HG03442 (cell line): ENCODE measurements around the gene HOXA6.

Experiments
- ATAC-seq: cut with Tn5 transposase; IDR thresholded peaks from one replicate; pipeline ENCODE4 v1.9.1; 2021; ENCODE audit warnings: mild to moderate bottlenecking, moderate library complexity; ENCODE audit not compliant: unreplicated experiment

The HOXA6 gene

DNA sequence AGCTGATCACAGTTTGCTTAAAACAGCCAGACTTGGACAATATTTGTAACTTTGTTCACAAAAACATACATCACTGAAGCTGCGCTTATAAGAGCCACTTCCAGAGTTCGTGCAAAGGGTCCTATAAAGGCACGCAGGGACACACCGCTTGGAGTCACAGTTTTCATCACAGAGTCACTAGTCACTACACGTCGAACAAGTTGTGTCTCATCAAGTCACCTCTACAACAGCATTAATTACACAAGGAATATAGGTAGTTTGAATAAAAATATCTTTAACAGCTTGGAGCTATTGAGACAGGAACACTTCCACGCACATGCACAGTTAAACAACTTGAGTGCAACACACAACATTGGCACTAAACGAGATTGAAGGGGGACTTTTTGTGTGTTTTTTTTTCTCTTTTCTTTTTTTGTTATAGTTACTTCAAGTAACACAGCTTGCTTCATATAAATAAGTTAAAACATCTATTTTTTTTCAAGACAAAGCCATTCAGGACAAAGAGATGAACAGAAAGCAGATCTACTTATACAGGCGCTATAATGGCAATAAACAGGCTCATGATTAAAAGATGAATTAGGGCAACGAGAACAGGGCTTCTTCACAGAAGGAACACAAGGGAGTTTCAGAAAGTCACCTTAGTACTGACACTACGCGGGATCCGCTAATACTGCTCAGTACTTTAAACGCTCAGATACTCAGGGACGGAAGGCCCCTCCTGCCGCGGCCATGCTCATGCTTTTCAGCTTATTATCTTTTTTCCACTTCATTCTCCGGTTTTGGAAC is 6.2 kb downstream of the HOXA6 start:
- ATAC-seq, result no peak

DNA sequence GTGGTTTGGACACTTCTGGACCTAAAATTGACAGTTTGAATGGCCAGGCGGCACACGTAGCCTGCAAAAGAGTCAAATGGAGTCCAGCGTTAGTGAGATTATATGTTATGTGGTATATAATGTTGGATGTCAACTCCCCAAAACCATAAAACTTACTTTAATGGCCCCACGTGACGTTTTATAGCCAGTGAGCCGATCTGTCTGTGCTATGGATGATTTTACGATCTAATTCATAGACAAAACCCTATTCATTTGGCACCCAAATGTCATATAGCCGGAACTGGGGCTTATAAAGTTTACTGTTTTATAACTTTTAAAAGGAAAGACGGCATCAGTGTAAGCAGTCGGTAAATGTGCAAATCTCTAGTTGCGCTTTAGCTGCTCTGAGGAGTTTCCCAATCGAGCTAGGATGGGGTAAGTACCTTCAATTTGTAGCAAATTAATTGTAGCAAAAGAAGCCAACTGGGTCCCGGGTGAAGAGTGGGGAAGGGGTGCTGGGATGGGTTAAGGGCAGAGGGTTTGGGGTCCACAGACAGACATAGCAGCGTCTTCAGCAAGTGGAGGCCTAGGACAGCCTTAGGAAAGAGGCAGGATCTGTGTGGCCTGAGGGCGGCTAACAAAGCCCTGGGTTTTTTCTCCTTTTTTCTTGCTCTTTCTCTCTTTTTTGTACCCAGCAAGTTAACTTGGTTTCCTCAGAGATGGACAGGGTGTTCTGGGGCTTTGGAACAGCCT is 7.3 kb downstream of the HOXA6 start:
- no peak for ATAC-seq

DNA sequence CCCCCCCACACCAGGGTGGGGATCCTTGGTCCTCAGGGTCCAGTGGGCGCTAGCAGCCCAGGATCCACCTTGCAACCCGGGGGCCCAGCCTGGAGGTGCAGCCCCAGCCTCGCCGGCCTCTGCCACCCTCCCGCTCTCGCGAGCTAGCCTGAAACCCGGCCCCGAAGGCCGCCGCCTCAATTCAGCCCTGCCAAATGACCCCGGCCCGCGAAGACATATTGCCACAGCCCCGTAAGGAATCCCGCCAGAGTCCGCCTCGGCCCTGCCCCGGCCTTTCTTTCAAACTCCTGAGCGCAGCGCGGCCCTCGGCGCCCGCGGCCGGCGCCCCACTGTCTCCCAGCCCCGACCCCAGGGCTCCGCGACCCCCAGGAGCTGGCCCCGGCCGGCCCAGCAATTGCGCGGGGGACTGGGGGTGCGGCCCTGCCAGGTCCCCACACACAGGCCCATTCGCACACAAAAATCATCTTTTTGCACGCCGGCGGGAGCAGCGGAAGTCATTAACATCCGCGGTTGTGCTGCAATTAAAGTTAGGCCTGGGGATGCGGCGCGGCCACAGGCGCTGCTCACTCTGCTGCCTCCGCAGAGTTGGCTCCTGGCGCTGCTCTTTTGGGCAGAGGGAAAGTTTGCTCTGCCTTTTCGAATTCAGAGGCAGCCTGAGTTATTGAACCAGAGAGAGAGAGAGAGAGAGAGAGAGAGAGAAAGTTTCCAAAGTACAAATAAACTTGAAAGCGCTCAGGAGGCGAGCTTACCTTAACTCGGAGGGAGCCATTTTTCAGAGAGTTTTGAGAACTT is 8.0 kb downstream of the HOXA6 start:
- no peak for ATAC-seq

DNA sequence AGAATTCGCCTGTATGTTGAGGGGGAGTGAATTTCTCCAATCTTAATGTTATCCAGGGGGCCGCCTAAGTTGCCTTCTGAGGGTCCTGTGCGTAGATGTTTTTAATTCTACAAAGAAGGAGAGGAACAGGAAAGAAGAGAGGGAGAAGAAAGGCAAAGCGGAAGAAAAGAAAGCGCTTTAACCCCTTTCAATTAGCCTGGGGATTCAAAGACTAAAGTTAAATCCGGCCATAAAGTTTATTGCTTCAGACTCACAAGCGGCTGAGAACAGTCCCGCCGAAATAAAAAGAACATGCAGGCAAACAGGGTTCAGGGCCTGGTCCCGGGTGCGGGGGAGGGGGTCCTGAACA is 8.6 kb downstream of the HOXA6 start:
- ATAC-seq, result no peak

DNA sequence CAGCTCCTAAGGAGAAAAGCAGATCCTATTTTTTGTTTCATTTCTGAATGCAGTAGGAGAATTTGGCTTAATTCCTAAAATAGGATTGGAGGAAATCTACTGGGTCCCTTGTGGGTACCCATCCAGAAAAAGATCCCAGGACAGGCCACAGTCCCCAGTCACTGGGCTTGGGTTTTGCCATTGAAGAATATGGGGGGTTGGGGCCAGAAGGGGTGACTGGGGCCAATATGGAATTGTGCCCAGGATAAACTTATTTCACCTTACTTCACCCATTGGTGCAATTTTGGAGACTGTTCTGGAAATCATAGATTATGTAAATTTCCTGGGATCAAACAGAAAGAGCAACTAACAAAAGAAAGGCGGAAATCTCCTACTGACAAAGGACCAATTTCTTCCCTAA is 9.1 kb downstream of the HOXA6 start:
- ATAC-seq, result no peak

DNA sequence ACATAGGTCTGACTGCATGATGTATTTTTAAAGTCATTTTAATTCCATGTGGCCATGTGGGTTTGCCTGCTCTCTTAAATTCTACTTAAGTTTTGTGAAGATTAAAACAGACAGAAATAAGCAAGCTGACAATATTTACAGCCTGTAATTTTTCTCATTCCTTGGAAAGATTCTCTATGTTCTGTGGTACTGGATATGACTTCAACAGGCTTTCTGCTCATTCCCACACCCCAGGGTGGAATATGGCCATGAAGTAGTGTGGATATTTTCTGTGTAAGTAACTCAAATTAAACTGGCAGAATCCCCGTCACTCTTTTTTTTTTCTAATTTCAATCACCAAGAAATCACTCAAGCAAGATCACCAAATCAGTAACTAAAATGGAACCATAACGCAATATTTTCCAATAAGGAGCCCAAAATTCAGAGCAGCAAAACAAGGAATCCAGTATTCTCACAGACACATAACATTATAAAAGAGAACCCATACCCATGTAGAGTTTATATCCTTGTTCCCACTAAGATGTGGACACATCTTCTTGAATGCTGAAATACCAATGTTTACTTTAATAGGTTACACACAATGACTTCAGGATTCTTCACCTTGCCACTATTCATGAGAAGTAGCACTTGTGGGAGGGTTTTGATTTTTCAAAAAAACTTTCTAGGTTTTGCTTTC is 9.8 kb downstream of the HOXA6 start:
- ATAC-seq, result no peak

DNA sequence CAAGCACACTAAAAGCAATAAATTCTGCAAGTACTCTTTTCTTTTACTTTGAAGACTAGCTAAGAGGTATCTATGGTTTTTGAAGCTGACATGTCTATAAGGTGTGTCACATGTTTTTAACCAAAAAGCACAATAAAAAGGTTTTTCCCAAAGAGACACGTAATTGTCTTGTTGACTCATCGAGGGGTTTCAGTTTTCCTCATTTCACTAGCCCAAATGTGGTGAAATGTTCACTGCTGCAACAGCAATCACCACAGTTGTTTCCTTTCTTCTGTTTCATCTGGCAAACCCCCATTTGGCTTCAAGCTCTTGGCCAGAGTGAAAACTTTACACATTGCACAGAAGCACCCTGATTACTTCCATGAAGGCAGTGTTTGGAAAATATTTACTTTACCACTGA is 13.2 kb downstream of the HOXA6 start:
- peak; percentile 41 for ATAC-seq

DNA sequence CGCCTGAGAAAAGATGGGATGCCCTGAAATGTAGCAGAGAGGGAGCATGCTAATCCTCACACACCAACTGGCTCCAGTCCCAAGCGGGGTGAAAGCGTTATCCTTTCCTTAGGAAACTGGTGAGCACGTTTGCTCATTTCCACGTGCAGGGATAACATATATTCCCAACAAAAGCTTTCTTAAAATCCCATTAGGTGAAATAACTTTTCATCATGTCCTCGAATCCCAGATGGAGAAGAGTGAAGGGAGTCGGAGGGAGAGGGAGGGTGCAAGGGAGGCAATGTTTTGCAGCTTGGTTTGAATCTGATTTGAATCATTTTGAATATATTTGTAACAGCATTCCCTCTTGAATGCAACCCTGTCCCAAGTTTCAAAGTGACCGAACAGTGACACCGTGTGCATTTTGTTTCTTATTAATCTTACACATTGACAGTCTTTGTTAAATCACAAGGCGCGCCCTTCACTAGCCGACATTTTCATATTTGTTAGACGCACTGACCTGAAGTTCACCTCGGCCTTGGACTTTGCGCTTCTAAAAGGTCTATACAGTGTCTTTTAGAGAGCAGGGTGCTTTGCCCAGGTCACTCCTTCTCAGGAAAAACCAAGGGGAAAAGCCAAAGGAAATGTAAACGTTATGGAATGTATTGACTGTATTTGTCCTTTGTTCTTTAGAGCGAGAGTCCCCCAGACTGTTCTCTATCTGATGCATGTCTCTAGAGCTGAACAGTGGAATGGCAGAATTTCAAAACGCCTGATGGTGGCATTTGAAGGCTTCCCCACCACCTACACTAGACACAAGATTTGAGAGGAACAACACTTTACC is 14.0 kb downstream of the HOXA6 start:
- ATAC-seq, result no peak

DNA sequence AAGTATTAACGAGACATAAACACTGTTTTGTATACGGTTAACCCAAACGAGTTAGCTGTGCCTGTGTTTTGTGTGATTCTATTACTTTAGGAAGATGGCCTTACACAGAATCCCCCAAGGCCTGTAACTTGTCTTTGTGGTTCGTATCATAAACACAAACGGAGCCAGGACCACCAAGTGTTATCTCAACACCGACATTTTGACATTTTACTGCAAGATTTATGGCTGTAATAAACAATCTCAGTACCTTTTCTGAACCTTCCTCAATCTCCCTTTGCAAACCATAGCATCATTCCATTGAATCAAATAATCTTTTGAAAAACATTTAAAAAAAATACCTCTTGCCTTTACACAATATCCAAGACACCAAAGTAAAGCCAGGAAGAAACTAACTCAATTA is 14.6 kb downstream of the HOXA6 start:
- ATAC-seq, result no peak

DNA sequence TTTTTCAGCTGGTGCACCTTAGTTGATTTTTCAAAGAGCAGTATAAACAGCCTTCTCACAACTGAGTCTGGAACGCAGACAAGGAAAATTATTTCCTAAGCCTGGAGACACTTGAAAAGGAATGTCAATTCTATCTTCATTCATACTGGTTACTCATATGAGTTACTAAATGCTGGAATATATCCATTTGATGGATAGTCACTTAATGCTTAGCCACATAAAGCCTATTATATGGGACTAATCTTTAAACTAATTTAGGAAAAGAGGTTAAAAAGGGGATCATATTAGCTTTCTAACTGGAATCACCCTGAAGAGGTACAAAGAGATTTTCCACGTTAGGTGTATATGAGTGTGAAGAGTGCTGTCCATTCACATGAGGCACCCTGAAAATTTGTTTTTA is 15.4 kb downstream of the HOXA6 start:
- no peak for ATAC-seq

DNA sequence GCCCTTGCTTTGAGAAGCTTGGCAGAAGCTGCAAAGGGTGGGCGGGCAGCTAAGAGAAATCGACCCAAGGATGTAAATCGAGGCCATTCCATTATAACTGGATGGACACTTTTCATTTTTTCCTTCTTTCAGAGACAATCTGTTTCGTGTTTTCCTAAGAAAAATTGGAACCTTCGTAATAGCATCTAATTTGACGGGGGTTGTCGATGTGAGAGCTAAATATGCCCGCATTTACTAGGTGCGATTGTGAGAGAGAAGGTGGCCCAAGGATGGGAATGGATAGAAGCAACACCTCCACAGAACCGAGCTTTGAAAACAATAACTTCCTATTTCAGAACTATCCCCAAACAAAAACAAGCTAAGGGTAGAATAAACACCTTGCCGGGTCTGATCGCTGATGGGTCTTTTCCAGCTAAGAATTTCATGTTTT is 16.2 kb downstream of the HOXA6 start:
- ATAC-seq, result no peak

DNA sequence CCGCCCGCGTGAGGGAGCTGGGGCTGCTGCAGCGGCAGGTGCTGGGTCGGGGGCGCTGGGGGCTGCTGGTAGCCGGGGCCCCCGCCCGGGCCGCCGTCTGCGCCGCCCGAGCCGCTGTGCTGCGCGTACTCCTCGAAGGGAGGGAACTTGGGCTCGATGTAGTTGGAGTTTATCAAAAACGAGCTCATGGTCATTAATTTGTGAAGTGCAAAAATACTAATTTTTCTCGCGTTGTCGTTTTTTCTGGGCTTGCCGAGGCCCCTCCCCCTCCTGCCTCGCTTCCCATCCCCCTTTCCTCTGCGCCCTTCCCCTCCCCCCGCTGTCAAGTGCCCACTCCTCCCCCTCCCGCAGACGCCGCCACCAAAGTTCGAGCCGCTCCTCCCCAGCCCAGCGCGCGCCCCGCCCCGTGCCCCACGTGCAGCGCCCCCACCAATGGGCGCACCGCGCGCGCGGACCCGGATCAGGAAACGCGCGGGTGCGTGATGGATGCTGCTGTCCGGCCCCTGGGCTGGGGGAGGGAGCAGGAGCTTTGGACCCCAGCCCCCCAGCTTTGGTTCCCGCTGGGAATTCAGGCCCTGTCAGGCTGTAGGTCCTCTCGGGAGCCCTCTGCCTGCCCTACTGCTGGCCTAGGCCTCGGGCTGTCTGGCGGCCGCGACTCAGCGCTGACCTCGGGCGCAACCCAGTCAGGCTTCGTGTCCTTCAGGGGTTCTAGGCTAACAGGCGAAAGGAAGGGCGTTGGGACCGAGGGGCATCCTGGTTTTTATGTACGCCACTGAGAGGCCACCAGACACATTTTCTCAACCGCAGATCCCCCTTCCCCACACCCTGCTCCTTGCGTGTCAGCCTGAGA is 16.8 kb downstream of the HOXA6 start, which contains the start of gene HOXA4:
Gene HOXA4 (minus strand): TSS at position 218 of the 850 bp plus-strand sequence. CDS start 24 bp downstream, at position 194.
- ATAC-seq, result no peak

DNA sequence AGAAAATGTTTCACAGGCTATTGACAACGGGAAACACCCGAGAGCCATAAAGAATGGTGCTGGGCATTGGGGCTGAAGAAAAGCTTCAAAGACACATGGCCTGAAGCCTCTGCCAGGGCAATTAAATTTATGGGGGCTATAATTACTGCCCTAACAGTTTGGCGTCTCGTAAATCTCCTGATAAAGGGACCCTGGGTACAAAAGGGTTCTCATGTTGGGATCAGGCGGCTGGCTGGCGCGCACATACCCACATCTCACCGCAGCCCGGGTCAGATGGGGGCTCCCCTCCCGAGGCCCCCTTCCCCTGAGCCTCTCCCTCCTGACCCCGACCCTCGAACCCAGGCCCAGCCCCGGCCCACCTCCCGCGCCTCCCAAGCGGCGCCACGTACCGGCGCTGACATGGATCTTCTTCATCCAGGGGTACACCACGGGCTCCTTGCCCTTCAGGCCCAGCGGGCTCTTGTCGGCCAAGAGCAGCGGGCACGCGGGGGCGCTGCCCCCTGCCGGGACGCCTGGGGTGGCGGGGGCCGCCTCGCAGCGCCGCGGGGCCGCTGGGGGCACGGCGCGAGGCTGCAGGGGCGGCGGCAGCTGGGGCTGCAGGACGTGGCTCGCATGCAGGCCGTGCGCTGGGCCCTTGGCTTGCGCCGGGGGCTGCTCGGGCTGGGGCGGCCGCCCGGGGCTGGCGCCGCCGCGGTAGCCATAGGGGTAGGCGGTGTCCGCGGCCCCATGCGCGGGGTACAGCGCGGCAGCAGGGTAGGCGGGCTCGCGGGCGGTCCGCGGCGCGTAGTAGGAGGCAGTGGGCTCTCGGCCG is 17.6 kb downstream of the HOXA6 start:
- no peak for ATAC-seq

DNA sequence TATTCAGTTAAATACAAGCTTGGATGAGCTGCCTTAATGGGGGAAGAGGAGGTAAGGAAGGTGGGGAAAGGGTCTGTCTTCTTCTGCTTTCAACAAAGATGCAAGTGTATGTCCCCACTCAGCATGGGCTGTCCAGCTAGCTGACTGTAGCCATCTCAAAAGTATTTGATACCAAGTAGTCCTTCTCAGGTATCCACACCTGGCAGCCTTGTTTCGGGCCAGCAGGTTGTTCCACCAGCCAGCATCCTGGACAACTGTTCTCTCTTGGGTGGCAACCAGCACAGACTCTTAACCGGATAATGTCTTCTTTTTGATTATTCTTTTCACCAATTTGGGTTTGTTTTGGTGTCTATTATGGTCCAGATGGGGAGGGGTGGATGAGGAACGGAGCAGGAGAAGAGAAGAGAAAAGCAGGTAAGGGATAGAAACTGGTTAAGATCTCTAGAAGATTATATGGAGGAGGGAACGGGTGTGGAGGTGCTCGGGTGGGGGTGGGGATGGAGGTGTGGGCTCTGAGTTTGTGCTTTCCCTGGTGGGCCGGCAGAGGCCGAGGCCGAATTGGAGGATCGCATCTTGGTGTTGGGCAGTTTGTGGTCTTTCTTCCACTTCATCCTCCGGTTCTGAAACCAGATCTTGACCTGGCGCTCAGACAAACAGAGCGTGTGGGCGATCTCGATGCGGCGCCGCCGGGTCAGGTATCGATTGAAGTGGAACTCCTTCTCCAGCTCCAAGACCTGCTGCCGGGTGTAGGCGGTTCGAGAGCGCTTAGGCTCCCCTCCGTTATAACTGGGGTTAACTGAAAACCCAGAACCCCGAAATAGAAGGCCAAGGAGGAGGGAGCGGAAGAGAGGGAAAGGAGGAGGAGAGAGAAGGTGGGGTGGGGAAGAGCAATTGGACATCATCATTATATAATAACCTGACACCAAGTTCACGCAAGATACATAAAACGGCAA is 18.5 kb downstream of the HOXA6 start:
- ATAC-seq, result no peak

DNA sequence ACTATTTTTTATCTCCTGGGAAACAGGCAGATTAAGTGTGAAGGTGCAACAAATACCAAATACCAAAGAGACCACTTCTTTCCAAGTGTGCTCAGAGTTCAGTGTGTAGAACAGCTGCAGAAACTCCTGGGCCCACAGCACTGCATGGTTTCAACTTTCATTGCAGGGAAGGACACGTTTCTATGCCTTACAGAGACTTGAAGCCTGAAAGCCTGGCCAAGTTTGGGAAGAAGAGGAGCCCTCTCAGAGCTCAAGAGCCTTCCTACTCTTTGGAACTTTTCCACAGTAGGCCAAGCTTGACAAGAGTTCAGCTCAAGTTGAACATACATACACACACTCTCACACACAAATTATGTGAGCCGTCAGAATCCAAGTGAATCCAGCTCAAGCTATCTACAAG is 19.5 kb downstream of the HOXA6 start:
- ATAC-seq, result no peak

DNA sequence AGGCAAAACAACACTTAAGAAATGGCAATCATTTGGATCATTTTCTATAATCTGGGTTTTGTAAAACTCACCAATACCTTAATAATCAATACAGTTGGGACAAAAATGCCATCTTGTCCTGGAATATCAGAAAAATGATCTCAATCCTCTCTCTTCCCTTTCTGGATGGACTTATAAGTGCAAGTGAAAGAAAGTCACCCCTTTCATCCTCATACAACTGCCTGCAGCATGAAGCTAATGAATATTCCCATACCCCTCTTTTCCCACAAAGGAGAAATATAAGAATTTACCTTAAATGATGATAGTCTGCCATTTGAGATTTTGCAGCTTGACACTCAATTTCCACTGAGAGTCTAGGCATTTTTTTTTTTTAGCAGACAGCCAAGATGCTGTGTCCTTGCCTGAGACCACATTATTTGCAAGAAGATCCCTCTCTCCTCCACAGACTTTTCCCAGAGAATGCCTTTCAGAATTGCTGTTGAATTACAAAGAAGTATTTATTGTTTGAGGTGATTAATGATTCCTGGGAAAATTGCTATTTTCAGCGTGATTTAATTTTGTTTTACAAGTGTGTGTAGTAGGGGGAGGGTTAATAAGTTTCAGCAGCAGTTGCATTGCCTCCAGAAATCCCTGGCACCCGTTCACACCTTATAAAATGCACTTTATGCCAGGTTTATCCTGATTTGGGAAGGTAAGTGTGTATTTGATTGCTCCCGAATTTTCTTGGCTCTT is 20.8 kb downstream of the HOXA6 start:
- ATAC-seq, result no peak

DNA sequence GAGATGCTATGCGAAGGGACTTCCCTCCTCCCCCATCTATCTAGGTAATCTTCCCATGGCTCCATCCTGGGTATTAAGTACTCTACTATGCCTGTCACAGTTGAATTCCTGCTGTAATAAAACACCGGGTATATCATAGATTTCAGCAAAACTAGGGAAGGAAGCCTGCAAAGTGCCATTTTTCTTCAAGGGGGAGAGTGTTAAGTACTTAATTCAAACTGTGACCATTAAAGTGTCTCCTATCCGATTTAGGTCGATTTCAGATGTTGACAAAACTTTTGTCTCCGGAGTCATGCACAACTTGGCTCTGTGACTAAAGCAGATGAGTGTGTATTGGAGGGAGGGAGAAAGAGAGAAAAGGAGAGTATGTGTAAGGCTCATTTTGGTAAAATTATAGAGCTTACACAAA is 21.6 kb downstream of the HOXA6 start:
- no peak for ATAC-seq
